Activated naive CD4-positive, alpha-beta T cell treated with anti-CD3 and anti-CD28 coated beads for 36 hours (primary cell): ENCODE results near the gene ERFE. TPM values are rescaled to one million over a fixed set of nuclear protein-coding genes. Genes with fewer than 3 reads are reported as not detected.

ENCODE experiments used
- CTCF ChIA-PET: fragments of 350-600 bp; sonication (Branson Sonifier 250); formaldehyde crosslinking; loops from one replicate; lab custom pipeline; 2021; ENCODE audit warnings: antibody characterized with exemption; lab: Charles Lee
- DNase-seq: peaks from one replicate; pipeline ENCODE4 v3.0.0-alpha.2; 2020
- H3K27ac Mint-ChIP-seq: one replicate; pipeline ENCODE4 v1.8.0; 2021; ENCODE audit warnings: mild to moderate bottlenecking, mixed read lengths
- H3K27me3 Mint-ChIP-seq: one replicate; pipeline ENCODE4 v1.8.0; 2021; ENCODE audit warnings: low read depth, mixed read lengths
- H3K36me3 Mint-ChIP-seq: one replicate; pipeline ENCODE4 v1.8.0; 2021; ENCODE audit warnings: low read depth, mixed read lengths
- H3K4me1 Mint-ChIP-seq: one replicate; pipeline ENCODE4 v1.8.0; 2021; ENCODE audit warnings: low read depth, mixed read lengths
- H3K4me3 Mint-ChIP-seq: one replicate; pipeline ENCODE4 v1.8.0; 2021; ENCODE audit warnings: mild to moderate bottlenecking, moderate library complexity, mixed read lengths
- H3K9me3 Mint-ChIP-seq: one replicate; pipeline ENCODE4 v1.8.0; 2021; ENCODE audit warnings: mixed read lengths
- intact Hi-C: fragments of 100-400 bp; cut with micrococcal nuclease; formaldehyde crosslinking; loops from one replicate; pipeline ENCODE4 v1.15.1; 2023
- total RNA-seq, 2 experiments: library from RNA; stranded (reverse); gene quantifications; one replicate each; pipeline ENCODE4 v1.2.3, GENCODE V29; 2021

Gene ERFE
- total RNA-seq, 2 experiments from 2014 or later = 0.40 TPM; not detected in 1

- H3K9me3 Mint-ChIP-seq = no peaks in the 10 kb centered on the region
- intact Hi-C loops = loop anchor here (1.0 to 2.0 kb wide), 6 partner anchors 27 to 511 kb away; partner anchors contain the start of gene PER2
Measured at GRCh38 chr2:238203973-238204683, 45.4 kb downstream of the ERFE start.

GRCh38 chr2:238207006-238207405 lies 48.2 kb downstream of the ERFE start:
- H3K27ac Mint-ChIP-seq = no peak overlapping the region
- intact Hi-C loops = no loop called here
- no peaks in the 10 kb centered on the region for H3K27me3 Mint-ChIP-seq
- no peaks in the 10 kb centered on the region for H3K9me3 Mint-ChIP-seq
- CTCF ChIA-PET = no interaction called here
- H3K4me3 Mint-ChIP-seq = no peak overlapping the region
- no peak for DNase-seq
- H3K36me3 Mint-ChIP-seq = peaks cover 8% of the 10 kb centered on the region
- H3K4me1 Mint-ChIP-seq = peaks cover 12% of the 10 kb centered on the region

More at GRCh38 chr2:238203973-238204683, 45.4 kb downstream of the ERFE start:
- Mint-ChIP-seq H3K27me3 (no peaks in the 10 kb centered on the region), H3K4me3 (peak overlapping the region; percentile 78), H3K36me3 (peaks cover 8% of the 10 kb centered on the region), H3K4me1 (peaks cover 36% of the 10 kb centered on the region), H3K27ac (peak overlapping the region; percentile 77)
- DNase-seq = no peak
- CTCF ChIA-PET = no interaction called here

- Mint-ChIP-seq H3K27ac (no peak overlapping the region), H3K4me3 (no peak overlapping the region), H3K4me1 (no peaks in the 10 kb centered on the region), H3K9me3 (no peaks in the 10 kb centered on the region), H3K27me3 (peaks cover 10% of the 10 kb centered on the region), H3K36me3 (no peaks in the 10 kb centered on the region)
- no peak for DNase-seq
- CTCF ChIA-PET = no interaction called here
- intact Hi-C loops = no loop called here
Measured at GRCh38 chr2:238216651-238217184, 57.9 kb downstream of the ERFE start.

Other genes starting within 250 kb of the ERFE start
- 10 to 100 TPM; 43.4 to 45.5 TPM for gene UBE2F, start 192.0 kb upstream of the ERFE start, total RNA-seq
- 10 to 100 TPM; 46.4 to 46.7 TPM for gene SCLY, start 98.0 kb upstream of the ERFE start, total RNA-seq
- gene ESPNL, start 58.6 kb upstream of the ERFE start, total RNA-seq = under 1 TPM; 0.05 to 0.15 TPM
- gene KLHL30, start 20.3 kb upstream of the ERFE start, total RNA-seq = not detected
- gene ILKAP, start 44.7 kb downstream of the ERFE start, total RNA-seq = 10 to 100 TPM; 46.6 to 46.7 TPM
- gene HES6, start 81.1 kb downstream of the ERFE start, total RNA-seq = 1 to 10 TPM; 3.1 to 4.0 TPM
- gene PER2, start 129.6 kb downstream of the ERFE start, total RNA-seq = 1 to 10 TPM; 7.1 to 7.8 TPM
- gene TRAF3IP1, start 161.5 kb downstream of the ERFE start, total RNA-seq = 1 to 10 TPM; 3.6 to 6.1 TPM